H9 (cell line): ENCODE results near the gene HECTD1. TPM values are rescaled to one million over a fixed set of nuclear protein-coding genes. Genes with fewer than 3 reads are reported as not detected.

Source experiments
- DNase-seq: peaks from one replicate; pipeline ENCODE4 v3.0.0-alpha.2; 2017
- H2AFZ ChIP-seq: one replicate; pipeline ENCODE4 v1.6.1; 2013; ENCODE audit warnings: mild to moderate bottlenecking, low read length, control low read depth, moderate library complexity
- H2AK5ac ChIP-seq: 2 replicates; pipeline ENCODE4 v1.6.1; 2013; ENCODE audit warnings: low read length, control low read depth, mixed read lengths; ENCODE audit not compliant: insufficient read length
- H2BK120ac ChIP-seq: one replicate; pipeline ENCODE4 v1.6.1; 2013; ENCODE audit warnings: low read depth, mild to moderate bottlenecking, low read length, control low read depth, inconsistent platforms; ENCODE audit not compliant: poor library complexity, severe bottlenecking
- H2BK12ac ChIP-seq: 2 replicates; pipeline ENCODE4 v1.6.1; 2013; ENCODE audit warnings: low read length, control low read depth, mixed read lengths, low read depth; ENCODE audit not compliant: insufficient read length
- H2BK15ac ChIP-seq: 2 replicates; pipeline ENCODE4 v1.6.1; 2013; ENCODE audit warnings: low read depth, low read length, control low read depth
- H2BK20ac ChIP-seq: one replicate; pipeline ENCODE4 v1.6.1; 2013; ENCODE audit warnings: low read depth, mild to moderate bottlenecking, low read length, control low read depth, inconsistent platforms; ENCODE audit not compliant: poor library complexity, severe bottlenecking
- H2BK5ac ChIP-seq: 2 replicates; pipeline ENCODE4 v1.6.1; 2013; ENCODE audit warnings: low read length, control low read depth, mixed read lengths; ENCODE audit not compliant: insufficient read length
- H3K14ac ChIP-seq: 2 replicates; pipeline ENCODE4 v1.6.1; 2013; ENCODE audit warnings: low read length, control low read depth; ENCODE audit not compliant: insufficient read depth
- H3K18ac ChIP-seq: 2 replicates; pipeline ENCODE4 v1.6.1; 2013; ENCODE audit warnings: low read depth, mild to moderate bottlenecking, mixed read lengths, low read length, control low read depth; ENCODE audit not compliant: insufficient read length
- H3K23ac ChIP-seq: 2 replicates; pipeline ENCODE4 v1.6.1; 2013; ENCODE audit warnings: low read length, control low read depth, mixed read lengths, low read depth; ENCODE audit not compliant: insufficient read length
- H3K23me2 ChIP-seq: 2 replicates; pipeline ENCODE4 v1.6.1; 2013; ENCODE audit warnings: low read depth, mild to moderate bottlenecking, mixed read lengths, low read length, control low read depth; ENCODE audit not compliant: insufficient read length, poor library complexity, severe bottlenecking
- H3K27ac ChIP-seq: 2 replicates; pipeline ENCODE4 v1.5.1; 2013; ENCODE audit warnings: low read length, control low read depth, mixed read lengths, low read depth; ENCODE audit not compliant: insufficient read length
- H3K27me3 ChIP-seq: 2 replicates; pipeline ENCODE4 v1.6.1; 2013; ENCODE audit warnings: low read length, control low read depth, inconsistent platforms; ENCODE audit not compliant: insufficient read depth
- H3K4ac ChIP-seq: 2 replicates; pipeline ENCODE4 v1.6.1; 2013; ENCODE audit warnings: low read depth, mild to moderate bottlenecking, control low read depth, inconsistent platforms, low read length, moderate library complexity
- H3K4me1 ChIP-seq: 2 replicates; pipeline ENCODE4 v1.6.1; 2013; ENCODE audit warnings: low read length, control low read depth, inconsistent platforms; ENCODE audit not compliant: insufficient read depth
- H3K4me2 ChIP-seq: 2 replicates; pipeline ENCODE4 v1.6.1; 2013; ENCODE audit warnings: low read length, control low read depth, mixed read lengths; ENCODE audit not compliant: insufficient read length, insufficient read depth
- H3K56ac ChIP-seq: 2 replicates; pipeline ENCODE4 v1.6.1; 2013; ENCODE audit warnings: low read depth, mild to moderate bottlenecking, mixed read lengths, low read length, control low read depth; ENCODE audit not compliant: insufficient read length
- H3K79me1 ChIP-seq: 2 replicates; pipeline ENCODE4 v1.6.1; 2013; ENCODE audit warnings: low read depth, mild to moderate bottlenecking, moderate library complexity, low read length, control low read depth, inconsistent platforms; ENCODE audit not compliant: insufficient read depth, poor library complexity, severe bottlenecking
- H3K79me2 ChIP-seq: 2 replicates; pipeline ENCODE4 v1.6.1; 2013; ENCODE audit warnings: low read length, control low read depth, inconsistent platforms; ENCODE audit not compliant: insufficient read depth
- H3K9ac ChIP-seq: 2 replicates; pipeline ENCODE4 v1.6.1; 2013; ENCODE audit warnings: low read length, control low read depth, mixed read lengths; ENCODE audit not compliant: insufficient read length; ENCODE audit errors: extremely low read depth
- H3K9me3 ChIP-seq: one replicate; pipeline ENCODE4 v1.6.1; 2013; ENCODE audit warnings: low read depth, low read length, inconsistent platforms; ENCODE audit not compliant: control insufficient read depth
- H3T11ph ChIP-seq: one replicate; pipeline ENCODE4 v1.6.1; 2013; ENCODE audit warnings: mild to moderate bottlenecking, low read length, control low read depth, inconsistent platforms
- H4K20me1 ChIP-seq: one replicate; pipeline ENCODE4 v1.6.1; 2013; ENCODE audit not compliant: control insufficient read depth, insufficient read length, insufficient read depth
- H4K5ac ChIP-seq: 2 replicates; pipeline ENCODE4 v1.6.1; 2013; ENCODE audit warnings: low read depth, mild to moderate bottlenecking, mixed read lengths, low read length, control low read depth; ENCODE audit not compliant: insufficient read length
- H4K8ac ChIP-seq: replicated peaks from 2 replicates; pipeline ENCODE4 v1.6.1; 2013; ENCODE audit warnings: low read length, control low read depth, mixed read lengths, low read depth; ENCODE audit not compliant: insufficient read length
- H4K91ac ChIP-seq: 2 replicates; pipeline ENCODE4 v1.6.1; 2013; ENCODE audit warnings: low read depth, mild to moderate bottlenecking, moderate library complexity, mixed read lengths, low read length, control low read depth; ENCODE audit not compliant: insufficient read length
- H3K27ac Mint-ChIP-seq, 3 experiments: 2 replicates in 2 of 3; 3 replicates in 1 of 3; pipeline ENCODE4 v1.8.0; 2020 to 2021; ENCODE audit warnings: mixed read lengths in 3 of 3, mild to moderate bottlenecking in 1 of 3, moderate library complexity in 1 of 3
- H3K27me3 Mint-ChIP-seq: 2 replicates; pipeline ENCODE4 v1.8.0; 2021; ENCODE audit warnings: low read depth, mild to moderate bottlenecking, moderate library complexity, mixed read lengths
- H3K36me3 Mint-ChIP-seq, 3 experiments: 2 replicates in 2 of 3; 3 replicates in 1 of 3; pipeline ENCODE4 v1.8.0; 2020 to 2021; ENCODE audit warnings: low read depth in 3 of 3, mixed read lengths in 3 of 3; ENCODE audit not compliant: insufficient read depth in 1 of 3
- H3K4me1 Mint-ChIP-seq, 2 experiments: 2 replicates each; pipeline ENCODE4 v1.8.0; 2020; ENCODE audit warnings: mixed read lengths in 2 of 2
- H3K4me3 Mint-ChIP-seq, 2 experiments: 2 replicates in 1 of 2; 3 replicates in 1 of 2; pipeline ENCODE4 v1.8.0; 2020 to 2021; ENCODE audit warnings: mild to moderate bottlenecking in 2 of 2, mixed read lengths in 2 of 2, moderate library complexity in 1 of 2
- H3K9me3 Mint-ChIP-seq, 2 experiments: 2 replicates in 1 of 2; 3 replicates in 1 of 2; pipeline ENCODE4 v1.8.0; 2020; ENCODE audit warnings: mild to moderate bottlenecking in 2 of 2, mixed read lengths in 2 of 2, moderate library complexity in 1 of 2
- total RNA-seq: library from RNA; stranded (reverse); gene quantifications from 2 replicates; pipeline ENCODE4 v1.2.1, GENCODE V29; 2021
- TF ChIP-seq, protein P1 (sequence below): fragments of 200-600 bp; sonication (generic); conservative IDR thresholded peaks from 3 replicates; pipeline ENCODE4 v1.8.0; 2021; ENCODE audit warnings: antibody characterized with exemption, mild to moderate bottlenecking

Gene HECTD1
- total RNA-seq, 1 experiment from 2014 or later = 135 TPM

GRCh38 chr14:31194661-31195060, 12.9 kb downstream of the HECTD1 start:
- no peaks in the 10 kb centered on the region for H3K9me3 ChIP-seq
- Mint-ChIP-seq H3K4me1 (peaks cover 11 to 16% of the 10 kb centered on the region in 2 experiments), H3K27ac (no peak overlapping the region), H3K27me3 (no peaks in the 10 kb centered on the region), H3K4me3 (no peak overlapping the region), H3K9me3 (no peaks in the 10 kb centered on the region), H3K36me3 (peaks cover 0 to 47% (median 23%) of the 10 kb centered on the region in 3 experiments; a peak in 5 of 7 replicates)
- H3K4me1 ChIP-seq = no peaks in the 10 kb centered on the region
- H3K56ac ChIP-seq = no peak overlapping the region
- peaks cover 5% of the 10 kb centered on the region; the same call in 1 of the 2 replicates for H3K79me2 ChIP-seq
- no peak overlapping the region for H4K5ac ChIP-seq
- TF ChIP-seq, protein P1, sequence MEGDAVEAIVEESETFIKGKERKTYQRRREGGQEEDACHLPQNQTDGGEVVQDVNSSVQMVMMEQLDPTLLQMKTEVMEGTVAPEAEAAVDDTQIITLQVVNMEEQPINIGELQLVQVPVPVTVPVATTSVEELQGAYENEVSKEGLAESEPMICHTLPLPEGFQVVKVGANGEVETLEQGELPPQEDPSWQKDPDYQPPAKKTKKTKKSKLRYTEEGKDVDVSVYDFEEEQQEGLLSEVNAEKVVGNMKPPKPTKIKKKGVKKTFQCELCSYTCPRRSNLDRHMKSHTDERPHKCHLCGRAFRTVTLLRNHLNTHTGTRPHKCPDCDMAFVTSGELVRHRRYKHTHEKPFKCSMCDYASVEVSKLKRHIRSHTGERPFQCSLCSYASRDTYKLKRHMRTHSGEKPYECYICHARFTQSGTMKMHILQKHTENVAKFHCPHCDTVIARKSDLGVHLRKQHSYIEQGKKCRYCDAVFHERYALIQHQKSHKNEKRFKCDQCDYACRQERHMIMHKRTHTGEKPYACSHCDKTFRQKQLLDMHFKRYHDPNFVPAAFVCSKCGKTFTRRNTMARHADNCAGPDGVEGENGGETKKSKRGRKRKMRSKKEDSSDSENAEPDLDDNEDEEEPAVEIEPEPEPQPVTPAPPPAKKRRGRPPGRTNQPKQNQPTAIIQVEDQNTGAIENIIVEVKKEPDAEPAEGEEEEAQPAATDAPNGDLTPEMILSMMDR = no peak
- no peak overlapping the region for H2BK5ac ChIP-seq
- H3K27me3 ChIP-seq = no peaks in the 10 kb centered on the region
- no peak overlapping the region for H3K4ac ChIP-seq
- no peak overlapping the region for H2AK5ac ChIP-seq
- no peak overlapping the region for H3K9ac ChIP-seq
- H3K79me1 ChIP-seq = peaks cover 4% of the 10 kb centered on the region
- H3K18ac ChIP-seq = no peak overlapping the region
- no peak overlapping the region for H2AFZ ChIP-seq
- H3K27ac ChIP-seq = no peak overlapping the region
- H3K14ac ChIP-seq = no peak overlapping the region
- H2BK120ac ChIP-seq = no peak overlapping the region
- H3T11ph ChIP-seq = no peak overlapping the region
- H2BK20ac ChIP-seq = no peak overlapping the region
- no peak overlapping the region for H3K4me2 ChIP-seq
- no peak overlapping the region for H2BK15ac ChIP-seq
- no peak overlapping the region for H4K91ac ChIP-seq
- no peak overlapping the region for H2BK12ac ChIP-seq
- no peaks in the 10 kb centered on the region for H4K20me1 ChIP-seq
- H4K8ac ChIP-seq = no peak overlapping the region
- H3K23ac ChIP-seq = no peak overlapping the region
- no peak for DNase-seq
- no peaks in the 10 kb centered on the region for H3K23me2 ChIP-seq
